CD14-positive monocyte (primary cell): ENCODE data around the gene STON1. TPM values are rescaled to one million over a fixed set of nuclear protein-coding genes. Genes with fewer than 3 reads are reported as not detected.

ENCODE experiments used
- DNase-seq, 3 donors: peaks; one replicate each; pipeline ENCODE4 v3.0.0-alpha.2; 2011 to 2022
- H2AFZ ChIP-seq: 2 replicates; pipeline ENCODE4 v1.6.0; 2012; ENCODE audit warnings: mild to moderate bottlenecking, low read depth, low read length, inconsistent platforms; ENCODE audit not compliant: insufficient read depth, poor library complexity, severe bottlenecking
- H3K27ac ChIP-seq, 2 donors: 1 replicate in 1 of 2; 2 replicates in 1 of 2; pipeline ENCODE4 v1.5.1; 2012 to 2013; ENCODE audit warnings: low read length in 2 of 2, control low read depth in 1 of 2, inconsistent platforms in 1 of 2, low read depth in 1 of 2, mild to moderate bottlenecking in 1 of 2
- H3K27me3 ChIP-seq, 2 donors: one replicate each; pipeline versions ENCODE4 v1.6.0 to v1.6.1; 2011 to 2013; ENCODE audit warnings: low read length in 2 of 2; ENCODE audit not compliant: control insufficient read depth in 2 of 2, insufficient read depth in 2 of 2
- H3K36me3 ChIP-seq, 2 donors: replicated peaks in 1 of 2; 1 replicate in 1 of 2; 2 replicates in 1 of 2; pipeline versions ENCODE4 v1.5.1 to v1.6.1; 2012 to 2013; ENCODE audit warnings: low read length in 2 of 2, control low read depth in 1 of 2, inconsistent platforms in 1 of 2, mild to moderate bottlenecking in 1 of 2; ENCODE audit not compliant: insufficient read depth in 2 of 2, control insufficient read depth in 1 of 2
- H3K4me1 ChIP-seq, 2 donors: 1 replicate in 1 of 2; 2 replicates in 1 of 2; pipeline versions ENCODE4 v1.5.1 to v1.6.1; 2012 to 2013; ENCODE audit warnings: low read length in 2 of 2, control low read depth in 1 of 2, inconsistent platforms in 1 of 2, mild to moderate bottlenecking in 1 of 2, moderate library complexity in 1 of 2; ENCODE audit not compliant: insufficient read depth in 2 of 2, control insufficient read depth in 1 of 2
- H3K4me2 ChIP-seq: replicated peaks from 2 replicates; pipeline ENCODE3; 2012; ENCODE audit warnings: low read length, moderate library complexity, mild to moderate bottlenecking; ENCODE audit not compliant: poor library complexity, severe bottlenecking; ENCODE audit errors: extremely low read depth
- H3K4me3 ChIP-seq, 3 experiments: fragments of 200-600 bp in 1 of 3; sonication (generic) in 1 of 3; replicated peaks in 1 of 3; 1 replicate in 2 of 3; 2 replicates in 1 of 3; pipeline ENCODE4 v1.5.1; 2011 to 2013; ENCODE audit warnings: low read length in 3 of 3, mild to moderate bottlenecking in 3 of 3, control low read depth in 2 of 3, low read depth in 2 of 3, inconsistent platforms in 1 of 3, moderate library complexity in 1 of 3
- H3K79me2 ChIP-seq: 2 replicates; pipeline ENCODE4 v1.6.0; 2012; ENCODE audit warnings: mild to moderate bottlenecking, control low read depth, inconsistent platforms, low read length, moderate library complexity; ENCODE audit not compliant: insufficient read depth
- H3K9ac ChIP-seq: 2 replicates; pipeline ENCODE4 v1.6.0; 2017; ENCODE audit warnings: low read length, mild to moderate bottlenecking; ENCODE audit not compliant: insufficient read depth, poor library complexity, severe bottlenecking
- H3K9me3 ChIP-seq, 2 donors: replicated peaks in 1 of 2; 1 replicate in 1 of 2; 2 replicates in 1 of 2; pipeline versions ENCODE4 v1.5.1 to v1.6.1; 2012 to 2013; ENCODE audit warnings: low read length in 2 of 2, control low read depth in 1 of 2; ENCODE audit not compliant: control insufficient read depth in 1 of 2, insufficient read depth in 1 of 2
- H4K20me1 ChIP-seq: 2 replicates; pipeline ENCODE4 v1.6.0; 2012; ENCODE audit warnings: mild to moderate bottlenecking, low read length, control low read depth, moderate library complexity; ENCODE audit not compliant: insufficient read depth
- H3K27ac Mint-ChIP-seq, 7 donors: one replicate each; pipeline ENCODE4 v1.8.0; 2020; ENCODE audit warnings: mild to moderate bottlenecking in 7 of 7, mixed read lengths in 7 of 7, moderate library complexity in 6 of 7, inconsistent platforms in 2 of 7
- H3K27me3 Mint-ChIP-seq, 3 donors: one replicate each; pipeline ENCODE4 v1.8.0; 2021 to 2022; ENCODE audit warnings: low read depth in 3 of 3, mild to moderate bottlenecking in 3 of 3, mixed read lengths in 3 of 3, moderate library complexity in 3 of 3, inconsistent platforms in 1 of 3
- H3K36me3 Mint-ChIP-seq, 2 donors: one replicate each; pipeline ENCODE4 v1.8.0; 2020; ENCODE audit warnings: mixed read lengths in 2 of 2, inconsistent platforms in 1 of 2, mild to moderate bottlenecking in 1 of 2
- H3K4me1 Mint-ChIP-seq: one replicate; pipeline ENCODE4 v1.8.0; 2020; ENCODE audit warnings: mild to moderate bottlenecking, mixed read lengths
- H3K4me3 Mint-ChIP-seq, 2 donors: one replicate each; pipeline ENCODE4 v1.8.0; 2020; ENCODE audit warnings: mild to moderate bottlenecking in 2 of 2, mixed read lengths in 2 of 2, moderate library complexity in 1 of 2
- H3K9me3 Mint-ChIP-seq, 7 donors: one replicate each; pipeline ENCODE4 v1.8.0; 2020 to 2022; ENCODE audit warnings: mixed read lengths in 7 of 7, mild to moderate bottlenecking in 6 of 7, moderate library complexity in 6 of 7, inconsistent platforms in 2 of 7
- CTCF ChIP-seq: fragments of 200-600 bp; IDR thresholded peaks from one replicate; pipeline ENCODE4 v1.8.0; 2022; ENCODE audit warnings: antibody characterized with exemption, mild to moderate bottlenecking
- WGBS: methylation state at CpG from one replicate; pipeline ENCODE4 v1.1.5; 2013; ENCODE audit warnings: missing lambda C conversion rate; ENCODE audit not compliant: insufficient coverage; 5-methylcytosine and 5-hydroxymethylcytosine counted together
- intact Hi-C, 2 donors: fragments of 100-400 bp; cut with micrococcal nuclease; formaldehyde crosslinking; loops; one replicate each; pipeline versions ENCODE4 v1.15.0 to v1.15.1; 2023
- polyA plus RNA-seq, 3 donors: library from polyadenylated mRNA; depleted of rRNA in 1 of 3; unstranded in 2 of 3; stranded (reverse) in 1 of 3; fragments of 300-500 nt in 2 of 3; fragments of >200 nt in 1 of 3; fragmentation: Illumina TruSeq in 2 of 3; gene quantifications; 1 replicate in 2 of 3; 2 replicates in 1 of 3; pipeline ENCODE4 v1.2.3, GENCODE V29; 2012 to 2021

Gene STON1
- polyA plus RNA-seq, 3 donors: 0.12 to 0.33 TPM; not detected in 1

- peaks cover 0 to 3% (median 0%) of the 10 kb centered on the region in 7 donors for H3K9me3 Mint-ChIP-seq
- Histone ChIP-seq H3K79me2 (no peaks in the 10 kb centered on the region), H4K20me1 (no peaks in the 10 kb centered on the region), H3K36me3 (no peaks in the 10 kb centered on the region), H3K27me3 (peaks cover 0 to 4% of the 10 kb centered on the region in 2 donors), H3K27ac (no peak overlapping the region), H3K4me1 (peaks cover 5 to 9% of the 10 kb centered on the region in 2 donors), H3K9ac (no peak overlapping the region), H3K4me3 (no peak overlapping the region), H3K4me2 (no peak overlapping the region), H3K9me3 (no peaks in the 10 kb centered on the region), H2AFZ (no peak overlapping the region)
- no peaks in the 10 kb centered on the region for H3K36me3 Mint-ChIP-seq
- TF ChIP-seq CTCF: no peak
- peaks cover 7 to 16% (median 8%) of the 10 kb centered on the region in 3 donors for H3K27me3 Mint-ChIP-seq
- no peak overlapping the region for H3K4me3 Mint-ChIP-seq
- H3K27ac Mint-ChIP-seq: peak overlapping the region in 2 of 7 donors; percentile 3 to 26
- intact Hi-C loops: no loop called here
- H3K4me1 Mint-ChIP-seq: peaks cover 13% of the 10 kb centered on the region
- WGBS: 88% methylated on average over 4 of the region's 5 CpGs
- no peak for DNase-seq
Measured at GRCh38 chr2:48534781-48535180, 4.8 kb downstream of the STON1 start.

GRCh38 chr2:48540237-48540935 lies 10.4 kb downstream of the STON1 start:
- H3K27ac Mint-ChIP-seq: no peak overlapping the region
- H3K4me2 ChIP-seq: no peak overlapping the region
- no peak for DNase-seq
- no peaks in the 10 kb centered on the region for H3K79me2 ChIP-seq
- peaks cover 0 to 2% (median 0%) of the 10 kb centered on the region in 7 donors for H3K9me3 Mint-ChIP-seq
- no peak overlapping the region for H3K4me3 ChIP-seq
- H3K9ac ChIP-seq: no peak overlapping the region
- H2AFZ ChIP-seq: no peak overlapping the region
- H3K27me3 Mint-ChIP-seq: peaks cover 0 to 2% (median 0%) of the 10 kb centered on the region in 3 donors
- no peak overlapping the region for H3K4me3 Mint-ChIP-seq
- no peaks in the 10 kb centered on the region for H3K27me3 ChIP-seq
- no peaks in the 10 kb centered on the region for H3K36me3 ChIP-seq
- intact Hi-C loops: no loop called here
- no peaks in the 10 kb centered on the region for H3K9me3 ChIP-seq
- H4K20me1 ChIP-seq: no peaks in the 10 kb centered on the region
- H3K27ac ChIP-seq: no peak overlapping the region
- H3K36me3 Mint-ChIP-seq: no peaks in the 10 kb centered on the region
- TF ChIP-seq CTCF: no peak
- WGBS: 96% methylated on average over 5 of the region's 7 CpGs
- no peaks in the 10 kb centered on the region for H3K4me1 ChIP-seq
- H3K4me1 Mint-ChIP-seq: no peaks in the 10 kb centered on the region
